Gastrocnemius medialis (tissue), 4 donors: ENCODE results near the gene RAB33B. TPM values are rescaled to one million over a fixed set of nuclear protein-coding genes. Genes with fewer than 3 reads are reported as not detected.

Experiments
- ATAC-seq, 2 donors: fragments of 150-250 bp; one replicate each; pipeline ENCODE4 v1.9.1; 2016
- DNase-seq, 2 donors: peaks; one replicate each; pipeline ENCODE4 v3.0.0-alpha.2; 2019
- H3K27ac ChIP-seq, 4 donors: fragments of 200-600 bp; sonication (generic); 1 replicate in 1 of 4; 2 replicates in 3 of 4; pipeline ENCODE4 v1.5.1; 2016 to 2018; ENCODE audit warnings: mild to moderate bottlenecking in 2 of 4, moderate library complexity in 1 of 4
- H3K27me3 ChIP-seq, 3 donors: fragments of 200-600 bp; sonication (generic) in 2 of 3; 1 replicate in 1 of 3; 2 replicates in 2 of 3; pipeline versions ENCODE4 v1.5.1 to v1.6.0; 2016 to 2019; ENCODE audit warnings: mild to moderate bottlenecking in 1 of 3, moderate library complexity in 1 of 3
- H3K36me3 ChIP-seq, 2 donors: fragments of 200-600 bp; sonication (generic) in 1 of 2; one replicate each; pipeline ENCODE4 v1.5.1; 2017 to 2018
- H3K4me1 ChIP-seq, 2 donors: fragments of 200-600 bp; sonication (generic) in 1 of 2; one replicate each; pipeline ENCODE4 v1.5.1; 2016 to 2017; ENCODE audit warnings: mild to moderate bottlenecking in 2 of 2
- H3K4me3 ChIP-seq, 4 donors: fragments of 200-600 bp; sonication (generic) in 3 of 4; 1 replicate in 1 of 4; 2 replicates in 3 of 4; pipeline ENCODE4 v1.5.1; 2016 to 2019; ENCODE audit warnings: mild to moderate bottlenecking in 2 of 4
- H3K9me3 ChIP-seq, 3 donors: fragments of 200-600 bp; sonication (generic) in 2 of 3; 1 replicate in 1 of 3; 2 replicates in 2 of 3; pipeline ENCODE4 v1.5.1; 2016 to 2019
- POLR2A ChIP-seq, 2 donors: fragments of 450-650 bp; IDR thresholded peaks; one replicate each; pipeline ENCODE4 v1.6.1; 2017; ENCODE audit warnings: antibody characterized with exemption in 2 of 2, mild to moderate bottlenecking in 2 of 2, moderate library complexity in 2 of 2
- in situ Hi-C, 4 donors: fragments of 200-750 bp; cut with MboI; loops; one replicate each; pipeline versions ENCODE4 v1.15.0 to v1.8.0; 2017; ENCODE audit warnings: low sequenced_read_pairs in 4 of 4
- intact Hi-C: fragments of 100-400 bp; cut with DNase I; formaldehyde crosslinking; loops from one replicate; pipeline ENCODE4 v1.15.1; 2023; ENCODE audit warnings: low total_unique reads
- total RNA-seq, 4 donors: library from RNA; depleted of rRNA; stranded (reverse); fragments of >200 nt; gene quantifications; one replicate each; pipeline versions ENCODE4 v1.1.0 to v1.2.3, GENCODE V29; 2016
- TF ChIP-seq, protein P1 (sequence below), 5 experiments: fragments of 450-650 bp in 3 of 5; fragments of 200-600 bp in 2 of 5; sonication (generic) in 2 of 5; IDR thresholded peaks in 4 of 5; conservative IDR thresholded peaks in 1 of 5; 1 replicate in 4 of 5; 2 replicates in 1 of 5; pipeline ENCODE4 v1.5.1; 2016 to 2019; ENCODE audit warnings: antibody characterized with exemption in 5 of 5, mild to moderate bottlenecking in 3 of 5, moderate library complexity in 3 of 5

The RAB33B gene
- total RNA-seq, 4 donors from 2014 or later: 3.3 to 7.5 (median 5.7) TPM

DNA sequence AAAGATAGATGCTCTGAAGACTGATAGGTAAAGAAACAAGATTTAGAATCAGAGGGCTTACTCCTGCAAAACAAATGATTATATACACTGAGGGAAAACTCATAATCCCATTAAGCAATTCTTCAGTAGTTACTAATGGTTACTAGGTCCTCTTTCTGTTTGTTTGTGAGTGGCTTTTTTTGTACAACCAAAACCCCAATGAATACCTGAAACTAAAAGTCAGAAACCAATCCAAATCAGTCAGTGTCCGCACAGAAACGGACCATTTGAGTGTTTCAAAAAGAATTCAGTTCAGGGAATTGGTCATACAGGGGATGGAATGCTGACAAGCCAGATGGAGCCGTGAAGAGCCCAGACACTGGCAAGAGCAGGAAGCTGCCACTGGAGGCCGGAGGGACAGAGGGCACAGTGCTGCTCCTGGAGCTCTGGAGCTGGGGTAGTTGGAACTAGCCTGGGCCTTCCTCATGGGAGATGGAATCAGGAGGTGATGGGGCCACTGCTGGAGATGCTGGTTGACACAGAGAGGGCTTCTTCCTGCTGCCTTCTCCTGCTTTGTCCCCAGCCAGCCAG lies 70.2 kb downstream of the RAB33B start:
- H3K9me3 ChIP-seq: no peaks in the 10 kb centered on the region
- H3K4me1 ChIP-seq: peaks cover 7 to 19% of the 10 kb centered on the region in 2 donors
- ATAC-seq (no peak), DNase-seq (no peak)
- H3K4me3 ChIP-seq: no peak overlapping the region
- no peaks in the 10 kb centered on the region for H3K27me3 ChIP-seq
- TF ChIP-seq POLR2A (IDR thresholded peaks at IDR 0.05): no peak
- TF ChIP-seq, protein P1, sequence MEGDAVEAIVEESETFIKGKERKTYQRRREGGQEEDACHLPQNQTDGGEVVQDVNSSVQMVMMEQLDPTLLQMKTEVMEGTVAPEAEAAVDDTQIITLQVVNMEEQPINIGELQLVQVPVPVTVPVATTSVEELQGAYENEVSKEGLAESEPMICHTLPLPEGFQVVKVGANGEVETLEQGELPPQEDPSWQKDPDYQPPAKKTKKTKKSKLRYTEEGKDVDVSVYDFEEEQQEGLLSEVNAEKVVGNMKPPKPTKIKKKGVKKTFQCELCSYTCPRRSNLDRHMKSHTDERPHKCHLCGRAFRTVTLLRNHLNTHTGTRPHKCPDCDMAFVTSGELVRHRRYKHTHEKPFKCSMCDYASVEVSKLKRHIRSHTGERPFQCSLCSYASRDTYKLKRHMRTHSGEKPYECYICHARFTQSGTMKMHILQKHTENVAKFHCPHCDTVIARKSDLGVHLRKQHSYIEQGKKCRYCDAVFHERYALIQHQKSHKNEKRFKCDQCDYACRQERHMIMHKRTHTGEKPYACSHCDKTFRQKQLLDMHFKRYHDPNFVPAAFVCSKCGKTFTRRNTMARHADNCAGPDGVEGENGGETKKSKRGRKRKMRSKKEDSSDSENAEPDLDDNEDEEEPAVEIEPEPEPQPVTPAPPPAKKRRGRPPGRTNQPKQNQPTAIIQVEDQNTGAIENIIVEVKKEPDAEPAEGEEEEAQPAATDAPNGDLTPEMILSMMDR (IDR thresholded peaks at IDR 0.05 in 4 of 5, conservative IDR thresholded peaks at IDR 0.05 in 1 of 5): no peak
- peaks cover 0 to 61% of the 10 kb centered on the region in 2 donors for H3K36me3 ChIP-seq
- intact Hi-C loops: no loop called here
- in situ Hi-C loops: loop anchor here in 1 of 4 donors (25.0 kb wide), 1 partner anchor 487 kb away; no protein-coding TSS in a partner anchor
- no peak overlapping the region for H3K27ac ChIP-seq

DNA sequence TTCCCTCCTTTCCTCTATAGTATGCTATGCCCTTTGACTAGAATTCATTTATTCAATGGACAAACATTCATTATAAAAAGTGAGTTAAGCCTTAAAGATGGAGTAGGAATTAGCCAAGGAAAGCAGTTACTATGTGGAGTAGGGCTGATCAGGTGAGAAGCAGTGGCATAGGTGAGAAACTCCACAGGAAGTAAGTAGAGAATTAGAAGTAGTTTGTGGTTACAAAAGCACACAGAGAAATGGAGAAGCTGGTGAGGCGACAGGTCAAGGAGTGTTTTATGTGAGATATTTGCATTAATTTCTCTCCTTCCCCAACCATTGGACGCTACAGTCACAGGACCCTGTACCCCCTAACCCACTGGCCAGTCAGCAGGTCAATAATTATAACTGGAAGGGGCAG lies 71.5 kb downstream of the RAB33B start:
- H3K9me3 ChIP-seq: no peaks in the 10 kb centered on the region
- H3K4me3 ChIP-seq: no peak overlapping the region
- in situ Hi-C loops (no loop called here), intact Hi-C loops (no loop called here)
- no peak for DNase-seq
- peaks cover 7 to 17% of the 10 kb centered on the region in 2 donors for H3K4me1 ChIP-seq
- H3K36me3 ChIP-seq: peaks cover 0 to 49% of the 10 kb centered on the region in 2 donors
- ATAC-seq: no peak
- no peak for TF ChIP-seq POLR2A (IDR thresholded peaks at IDR 0.05)
- TF ChIP-seq, protein P1 (IDR thresholded peaks at IDR 0.05 in 4 of 5, conservative IDR thresholded peaks at IDR 0.05 in 1 of 5): no peak
- no peaks in the 10 kb centered on the region for H3K27me3 ChIP-seq
- no peak overlapping the region for H3K27ac ChIP-seq

Other genes with a start within 250 kb of the RAB33B start
- under 1 TPM in 3 of 4 donors, not detected in 1; 0.29 to 0.65 (median 0.38) TPM for gene MGARP, start 173.9 kb upstream of the RAB33B start, total RNA-seq
- 10 to 100 TPM; 25.0 to 48.8 (median 37.2) TPM for gene NAA15, start 152.6 kb upstream of the RAB33B start, total RNA-seq
- 100 to 1,000 TPM in 1 of 4 donors, 10 to 100 TPM in 3; 30.5 to 102 (median 63.5) TPM for gene NDUFC1, start 151.6 kb upstream of the RAB33B start, total RNA-seq
- gene SETD7, start 102.1 kb downstream of the RAB33B start, total RNA-seq: 100 to 1,000 TPM in 3 of 4 donors, 10 to 100 TPM in 1; 73.1 to 134 (median 113) TPM
- 10 to 100 TPM; 17.3 to 38.6 (median 30.9) TPM for gene MGST2, start 211.7 kb downstream of the RAB33B start, total RNA-seq